ENCODE results near the gene GNPNAT1.
"Not testable (repeated sequence)": the region's sequence is repeated elsewhere in the genome, so short reads cannot be mapped to it uniquely, and the experiment has no call there.

- TF ChIP-seq POLR2AphosphoS5 (IDR thresholded peaks at IDR 0.05); CTCF (IDR thresholded peaks at IDR 0.05; ENCODE audit: poor library complexity, severe bottlenecking); EP300 (conservative IDR thresholded peaks at IDR 0.05; ENCODE audit: poor library complexity, severe bottlenecking): not testable (repeated sequence)
These were observed 62.4 kb downstream of the GNPNAT1 start for GRCh38 chr14:52729035-52729434.

Data from neural cell (in vitro differentiated cells).